ENCODE results near the gene CCDC142. TPM values are rescaled to one million over a fixed set of nuclear protein-coding genes. Genes with fewer than 3 reads are reported as not detected.

The CCDC142 gene
- total and polyA plus RNA-seq, 9 of the 15 experiments (the other 6 are each of a cell fraction or from before 2014, with no cell fraction given): 0.55 to 11.7 (median 7.2) TPM

DNA sequence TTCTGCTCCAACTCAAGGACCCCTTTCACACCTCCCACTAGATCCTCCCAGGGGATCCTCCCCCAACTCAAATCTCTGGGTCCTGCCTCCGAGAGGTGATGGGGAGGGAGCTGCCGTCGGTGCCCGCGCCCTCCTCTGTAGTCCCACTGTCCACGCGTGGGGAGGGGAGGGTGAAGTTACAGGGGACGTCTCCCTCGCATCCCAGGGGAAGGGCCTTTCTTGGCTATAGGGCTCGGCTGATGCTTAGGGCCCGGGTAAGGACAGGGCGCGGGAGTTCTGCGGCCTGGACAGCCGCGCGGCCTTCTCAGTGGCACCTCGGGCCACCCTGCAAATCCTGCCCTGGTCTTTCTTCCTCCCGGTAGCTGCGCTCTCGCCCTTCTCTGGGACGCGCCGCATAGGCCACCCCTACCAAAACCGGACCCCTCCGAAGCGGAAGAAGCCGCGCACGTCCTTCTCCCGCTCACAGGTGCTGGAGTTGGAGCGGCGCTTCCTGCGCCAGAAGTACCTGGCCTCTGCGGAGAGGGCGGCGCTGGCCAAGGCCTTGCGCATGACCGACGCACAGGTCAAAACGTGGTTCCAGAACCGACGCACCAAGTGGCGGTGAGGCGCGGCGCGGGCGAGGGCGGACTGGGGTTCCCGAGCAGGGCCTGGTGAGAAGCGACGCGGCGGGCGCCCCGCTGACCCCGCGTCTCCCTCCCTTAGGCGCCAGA, 32.6 kb upstream of the CCDC142 start:
- no peaks in the 10 kb centered on the region for H3K36me3 ChIP-seq (ENCODE audit: control insufficient read depth, insufficient read depth, low read length)
- no peaks in the 10 kb centered on the region for H3K27me3 ChIP-seq (ENCODE audit: control insufficient read depth in 2 of 2, insufficient read depth in 2 of 2, low read length in 2 of 2)
- DNase-seq (ENCODE audit: extremely low read depth in 1 of 4, low spot score in 3 of 4): no peak
- H3K9me1 ChIP-seq (ENCODE audit: control insufficient read depth, insufficient read depth, low read length): no peaks in the 10 kb centered on the region
- no TSS peak for BruUV-seq (replicated peaks)
- no peaks in the 10 kb centered on the region for H3K9me3 ChIP-seq (replicated peaks; ENCODE audit: control insufficient read depth, insufficient read depth, low read depth, low read length)
- H3K27ac ChIP-seq (ENCODE audit: extremely low read depth, low read depth, low read length): no peak overlapping the region
- WGBS (ENCODE audit: insufficient coverage, low coverage, missing lambda C conversion rate): 94% methylated on average over 25 of the region's 60 CpGs
- POLR2A ChIA-PET: interaction anchor here (0.5 kb wide), 1 partner anchor 49 kb away, joined by 3 read pairs; no protein-coding TSS in a partner anchor
- ATAC-seq: no peak
- in situ Hi-C loops (cut with MboI) (no loop called here), intact Hi-C loops (cut with micrococcal nuclease) (no loop called here)
- H3K9ac ChIP-seq (ENCODE audit: insufficient read depth in 1 of 2, low read depth in 2 of 2, low read length in 2 of 2): no peak overlapping the region
- no peaks in the 10 kb centered on the region for H3K79me2 ChIP-seq (ENCODE audit: control insufficient read depth, insufficient read depth, low read length)
- CTCF ChIA-PET (ENCODE audit: low intra/inter-chr PET ratio): no interaction called here
- no peak overlapping the region for H3K4me2 ChIP-seq (ENCODE audit: insufficient read depth, low read length)
- TF ChIP-seq, protein P1, sequence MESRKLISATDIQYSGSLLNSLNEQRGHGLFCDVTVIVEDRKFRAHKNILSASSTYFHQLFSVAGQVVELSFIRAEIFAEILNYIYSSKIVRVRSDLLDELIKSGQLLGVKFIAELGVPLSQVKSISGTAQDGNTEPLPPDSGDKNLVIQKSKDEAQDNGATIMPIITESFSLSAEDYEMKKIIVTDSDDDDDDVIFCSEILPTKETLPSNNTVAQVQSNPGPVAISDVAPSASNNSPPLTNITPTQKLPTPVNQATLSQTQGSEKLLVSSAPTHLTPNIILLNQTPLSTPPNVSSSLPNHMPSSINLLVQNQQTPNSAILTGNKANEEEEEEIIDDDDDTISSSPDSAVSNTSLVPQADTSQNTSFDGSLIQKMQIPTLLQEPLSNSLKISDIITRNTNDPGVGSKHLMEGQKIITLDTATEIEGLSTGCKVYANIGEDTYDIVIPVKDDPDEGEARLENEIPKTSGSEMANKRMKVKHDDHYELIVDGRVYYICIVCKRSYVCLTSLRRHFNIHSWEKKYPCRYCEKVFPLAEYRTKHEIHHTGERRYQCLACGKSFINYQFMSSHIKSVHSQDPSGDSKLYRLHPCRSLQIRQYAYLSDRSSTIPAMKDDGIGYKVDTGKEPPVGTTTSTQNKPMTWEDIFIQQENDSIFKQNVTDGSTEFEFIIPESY (CRISPR knock-in tag; IDR thresholded peaks at IDR 0.05): peak; percentile 22; the same call in 1 of the 2 replicates
- TF ChIP-seq PCBP1 (IDR thresholded peaks at IDR 0.05; ENCODE audit: low read depth, low read length, poor library complexity, severe bottlenecking): peak; percentile 9
- no peak for TF ChIP-seq SRSF3 (IDR thresholded peaks at IDR 0.05; ENCODE audit: insufficient read depth, low read length)
- no peak for FAIRE-seq
- no peaks in the 10 kb centered on the region for H4K20me1 ChIP-seq (replicated peaks; ENCODE audit: control insufficient read depth, insufficient read depth, low read length)
- H2AFZ ChIP-seq (ENCODE audit: low read depth, low read length): no peak overlapping the region
- peaks cover 0 to 19% of the 10 kb centered on the region in 2 experiments; a peak in 3 of 5 replicates for H3K4me1 ChIP-seq (replicated peaks in 1 of 2; ENCODE audit: control insufficient read depth in 2 of 2, insufficient read depth in 2 of 2, low read length in 2 of 2)
- H3K4me3 ChIP-seq: no peak overlapping the region

All from K562 (cell line).